OCI-LY7 (cell line): ENCODE data around the gene TACO1. TPM values are rescaled to one million over a fixed set of nuclear protein-coding genes. Genes with fewer than 3 reads are reported as not detected.

Source experiments
- BruUV-seq: library from RNA; stranded (reverse); fragments of 400-500 nt; replicated peaks from 2 replicates; lab custom pipeline; 2021; lab: Mats Ljungman, UMichigan
- CTCF ChIA-PET: fragments of 300-600 bp; sonication (Branson Sonifier 250); formaldehyde crosslinking; loops from one replicate; lab custom pipeline; 2022; ENCODE audit warnings: antibody characterized with exemption; ENCODE audit not compliant: unreplicated experiment; lab: Charles Lee
- POLR2A ChIA-PET: fragments of 300-600 bp; sonication (Branson Sonifier 250); formaldehyde crosslinking; loops from one replicate; lab custom pipeline; 2022; ENCODE audit warnings: antibody characterized with exemption; lab: Charles Lee
- DNase-seq: peaks from one replicate; pipeline ENCODE4 v3.0.0-alpha.2; 2015; ENCODE audit warnings: low spot score
- H2AFZ ChIP-seq: fragments of 200-600 bp; sonication (generic), shearing (Covaris generic); 2 replicates; pipeline ENCODE4 v1.6.1; 2014; ENCODE audit warnings: mild to moderate bottlenecking, antibody characterized with exemption, low read length, moderate library complexity
- H3K27ac ChIP-seq: fragments of 200-600 bp; sonication (generic); 2 replicates; pipeline ENCODE4 v1.5.1; 2014; ENCODE audit warnings: mixed run types, low read depth, mild to moderate bottlenecking, moderate library complexity, low read length, inconsistent platforms; ENCODE audit not compliant: poor library complexity, severe bottlenecking
- H3K36me3 ChIP-seq: fragments of 200-600 bp; sonication (generic); 2 replicates; pipeline ENCODE4 v1.6.1; 2014; ENCODE audit warnings: mild to moderate bottlenecking, antibody characterized with exemption, low read length, moderate library complexity, mixed read lengths; ENCODE audit not compliant: insufficient read depth
- H3K4me1 ChIP-seq: fragments of 200-600 bp; sonication (generic); 2 replicates; pipeline ENCODE4 v1.5.1; 2014; ENCODE audit warnings: mild to moderate bottlenecking, low read length; ENCODE audit not compliant: insufficient read depth, poor library complexity, severe bottlenecking
- H3K4me2 ChIP-seq: fragments of 200-600 bp; sonication (generic); 2 replicates; pipeline ENCODE4 v1.6.1; 2014; ENCODE audit warnings: mild to moderate bottlenecking, low read length
- H3K4me3 ChIP-seq: fragments of 200-600 bp; sonication (generic); 2 replicates; pipeline ENCODE4 v1.5.1; 2014; ENCODE audit warnings: mild to moderate bottlenecking, low read depth, low read length; ENCODE audit not compliant: poor library complexity, severe bottlenecking
- H3K79me2 ChIP-seq: fragments of 200-600 bp; sonication (generic); 2 replicates; pipeline ENCODE4 v1.6.1; 2016; ENCODE audit warnings: low read depth, mild to moderate bottlenecking, low read length, moderate library complexity, mixed read lengths; ENCODE audit not compliant: insufficient read depth
- H3K9me2 ChIP-seq: fragments of 200-600 bp; sonication (generic); 2 replicates; pipeline ENCODE4 v1.6.1; 2016; ENCODE audit warnings: mild to moderate bottlenecking, low read length, mixed read lengths; ENCODE audit not compliant: insufficient read depth
- H3K9me3 ChIP-seq: fragments of 200-600 bp; sonication (generic); 2 replicates; pipeline ENCODE4 v1.6.1; 2014; ENCODE audit warnings: mild to moderate bottlenecking, mixed run types, low read length, mixed read lengths
- H4K20me1 ChIP-seq: fragments of 200-600 bp; sonication (generic); 2 replicates; pipeline ENCODE4 v1.6.1; 2014; ENCODE audit warnings: mild to moderate bottlenecking, antibody characterized with exemption, low read length, moderate library complexity, mixed read lengths; ENCODE audit not compliant: insufficient read depth
- EZH2phosphoT487 ChIP-seq: fragments of 200-600 bp; sonication (generic); IDR thresholded peaks from 2 replicates; pipeline ENCODE4 v1.6.1; 2018; ENCODE audit warnings: low read depth, borderline replicate concordance, mild to moderate bottlenecking, mixed run types, antibody characterized with exemption, low read length, moderate library complexity, mixed read lengths
- intact Hi-C: fragments of 100-400 bp; cut with micrococcal nuclease; formaldehyde crosslinking; loops from one replicate; pipeline ENCODE4 v1.10.0; 2022; ENCODE audit not compliant: unreplicated experiment
- total RNA-seq, 2 experiments: library from RNA; depleted of rRNA in 1 of 2; stranded (reverse); fragments of >200 nt in 1 of 2; shearing (Covaris generic) in 1 of 2; gene quantifications; 2 replicates each; pipeline ENCODE4 v1.2.3, GENCODE V29; 2014 to 2022
- TF ChIP-seq, protein P1 (sequence below): fragments of 200-600 bp; sonication (generic); conservative IDR thresholded peaks from 2 replicates; pipeline ENCODE4 v1.5.1; 2014; ENCODE audit warnings: mild to moderate bottlenecking, antibody characterized with exemption, low read length, moderate library complexity, mixed read lengths

The TACO1 gene
- total RNA-seq, 2 experiments from 2014 or later = 13.4 to 26.0 TPM

DNA sequence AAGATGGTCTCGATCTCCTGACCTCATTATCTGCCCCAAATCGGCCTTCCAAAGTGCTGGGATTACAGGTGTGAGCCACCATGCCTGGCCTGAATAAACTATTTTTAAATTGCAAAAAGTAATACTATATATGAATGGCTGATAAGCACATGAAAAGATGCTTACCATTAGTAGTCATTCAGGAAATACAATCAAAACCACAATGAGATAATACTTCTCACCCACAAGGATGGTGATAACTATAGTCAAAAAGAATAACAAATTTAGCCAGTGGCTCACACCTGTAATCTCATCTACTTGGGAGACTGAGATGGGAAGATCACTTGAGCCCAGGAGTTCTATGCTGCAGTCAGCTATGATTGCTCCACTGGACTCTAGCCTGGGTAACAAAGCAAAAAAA lies 2.4 kb upstream of the TACO1 start:
- Histone ChIP-seq H3K9me3 (no peaks in the 10 kb centered on the region), H3K4me1 (peaks cover 17% of the 10 kb centered on the region), H3K27ac (no peak overlapping the region), H3K9me2 (no peaks in the 10 kb centered on the region), H2AFZ (no peak overlapping the region), H3K79me2 (peaks cover 14% of the 10 kb centered on the region; the same call in 1 of the 2 replicates), H3K36me3 (peaks cover 9% of the 10 kb centered on the region), H4K20me1 (no peaks in the 10 kb centered on the region), H3K4me3 (no peak overlapping the region), H3K4me2 (no peak overlapping the region)
- TF ChIP-seq, protein P1, sequence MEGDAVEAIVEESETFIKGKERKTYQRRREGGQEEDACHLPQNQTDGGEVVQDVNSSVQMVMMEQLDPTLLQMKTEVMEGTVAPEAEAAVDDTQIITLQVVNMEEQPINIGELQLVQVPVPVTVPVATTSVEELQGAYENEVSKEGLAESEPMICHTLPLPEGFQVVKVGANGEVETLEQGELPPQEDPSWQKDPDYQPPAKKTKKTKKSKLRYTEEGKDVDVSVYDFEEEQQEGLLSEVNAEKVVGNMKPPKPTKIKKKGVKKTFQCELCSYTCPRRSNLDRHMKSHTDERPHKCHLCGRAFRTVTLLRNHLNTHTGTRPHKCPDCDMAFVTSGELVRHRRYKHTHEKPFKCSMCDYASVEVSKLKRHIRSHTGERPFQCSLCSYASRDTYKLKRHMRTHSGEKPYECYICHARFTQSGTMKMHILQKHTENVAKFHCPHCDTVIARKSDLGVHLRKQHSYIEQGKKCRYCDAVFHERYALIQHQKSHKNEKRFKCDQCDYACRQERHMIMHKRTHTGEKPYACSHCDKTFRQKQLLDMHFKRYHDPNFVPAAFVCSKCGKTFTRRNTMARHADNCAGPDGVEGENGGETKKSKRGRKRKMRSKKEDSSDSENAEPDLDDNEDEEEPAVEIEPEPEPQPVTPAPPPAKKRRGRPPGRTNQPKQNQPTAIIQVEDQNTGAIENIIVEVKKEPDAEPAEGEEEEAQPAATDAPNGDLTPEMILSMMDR = no peak
- no peak for TF ChIP-seq EZH2phosphoT487
- no TSS peak for BruUV-seq
- intact Hi-C loops = no loop called here
- ChIA-PET POLR2A (no interaction called here), CTCF (no interaction called here)
- no peak for DNase-seq

- Histone ChIP-seq H3K4me1 (peaks cover 17% of the 10 kb centered on the region), H3K79me2 (peaks cover 14% of the 10 kb centered on the region; the same call in 1 of the 2 replicates), H3K36me3 (peaks cover 30% of the 10 kb centered on the region), H3K4me2 (peak overlapping the region; percentile 91), H3K4me3 (peak overlapping the region; percentile 88), H4K20me1 (no peaks in the 10 kb centered on the region), H3K27ac (no peak overlapping the region), H2AFZ (peak overlapping the region; percentile 94; the same call in 1 of the 2 replicates), H3K9me3 (no peaks in the 10 kb centered on the region), H3K9me2 (no peaks in the 10 kb centered on the region)
- TSS peak; percentile 68 for BruUV-seq
- ChIA-PET CTCF (interaction anchor here (1.3 kb wide), 1 partner anchor 10 kb away, joined by 4 read pairs; no protein-coding TSS in a partner anchor), POLR2A (interaction anchor here (0.6 to 1.6 kb wide), 10 partner anchors 10 to 188 kb away, joined by 3 to 7 read pairs (median 3); no protein-coding TSS in a partner anchor)
- TF ChIP-seq EZH2phosphoT487 = no peak
- TF ChIP-seq, protein P1 = no peak
- no peak for DNase-seq
- intact Hi-C loops = no loop called here
Measured at GRCh38 chr17:63601439-63602371, 1.0 kb downstream of the TACO1 start.
